Measurements from ENCODE around the gene GET4.

GET4 gene

DNA sequence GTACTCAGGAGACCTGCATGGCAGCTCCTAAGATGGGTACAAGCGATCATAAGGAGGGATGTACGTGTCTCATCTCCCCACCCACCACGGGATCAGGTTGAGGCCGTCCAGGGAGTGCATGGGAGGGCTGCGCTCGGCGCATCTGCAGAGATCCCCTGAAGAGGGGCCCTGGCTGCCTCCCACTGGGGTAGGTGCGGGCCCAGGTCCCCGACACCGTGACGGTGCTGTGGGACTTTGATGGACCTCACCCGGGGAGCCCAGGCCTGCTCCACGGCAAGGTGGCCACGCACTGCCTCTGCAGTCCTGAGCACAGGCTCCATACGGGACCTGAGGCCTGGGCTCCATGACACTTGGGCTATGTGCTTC is 12.7 kb downstream of the GET4 start:
- TF ChIP-seq, protein P1, sequence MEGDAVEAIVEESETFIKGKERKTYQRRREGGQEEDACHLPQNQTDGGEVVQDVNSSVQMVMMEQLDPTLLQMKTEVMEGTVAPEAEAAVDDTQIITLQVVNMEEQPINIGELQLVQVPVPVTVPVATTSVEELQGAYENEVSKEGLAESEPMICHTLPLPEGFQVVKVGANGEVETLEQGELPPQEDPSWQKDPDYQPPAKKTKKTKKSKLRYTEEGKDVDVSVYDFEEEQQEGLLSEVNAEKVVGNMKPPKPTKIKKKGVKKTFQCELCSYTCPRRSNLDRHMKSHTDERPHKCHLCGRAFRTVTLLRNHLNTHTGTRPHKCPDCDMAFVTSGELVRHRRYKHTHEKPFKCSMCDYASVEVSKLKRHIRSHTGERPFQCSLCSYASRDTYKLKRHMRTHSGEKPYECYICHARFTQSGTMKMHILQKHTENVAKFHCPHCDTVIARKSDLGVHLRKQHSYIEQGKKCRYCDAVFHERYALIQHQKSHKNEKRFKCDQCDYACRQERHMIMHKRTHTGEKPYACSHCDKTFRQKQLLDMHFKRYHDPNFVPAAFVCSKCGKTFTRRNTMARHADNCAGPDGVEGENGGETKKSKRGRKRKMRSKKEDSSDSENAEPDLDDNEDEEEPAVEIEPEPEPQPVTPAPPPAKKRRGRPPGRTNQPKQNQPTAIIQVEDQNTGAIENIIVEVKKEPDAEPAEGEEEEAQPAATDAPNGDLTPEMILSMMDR (IDR thresholded peaks at IDR 0.05; ENCODE audit: low read depth, low read length) = no peak
- no peak for TF ChIP-seq POLR2A (IDR thresholded peaks at IDR 0.05; ENCODE audit: extremely low read depth, insufficient read length)
- TF ChIP-seq MYC (IDR thresholded peaks at IDR 0.05; ENCODE audit: low read depth, low read length) = no peak
- TF ChIP-seq, protein P2, sequence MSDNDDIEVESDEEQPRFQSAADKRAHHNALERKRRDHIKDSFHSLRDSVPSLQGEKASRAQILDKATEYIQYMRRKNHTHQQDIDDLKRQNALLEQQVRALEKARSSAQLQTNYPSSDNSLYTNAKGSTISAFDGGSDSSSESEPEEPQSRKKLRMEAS (IDR thresholded peaks at IDR 0.05; ENCODE audit: low read depth, low read length) = no peak
- no peak overlapping the region for H3K4me3 ChIP-seq (ENCODE audit: low read depth, low read length)
- DNase-seq (ENCODE audit: low read depth) = no peak

DNA sequence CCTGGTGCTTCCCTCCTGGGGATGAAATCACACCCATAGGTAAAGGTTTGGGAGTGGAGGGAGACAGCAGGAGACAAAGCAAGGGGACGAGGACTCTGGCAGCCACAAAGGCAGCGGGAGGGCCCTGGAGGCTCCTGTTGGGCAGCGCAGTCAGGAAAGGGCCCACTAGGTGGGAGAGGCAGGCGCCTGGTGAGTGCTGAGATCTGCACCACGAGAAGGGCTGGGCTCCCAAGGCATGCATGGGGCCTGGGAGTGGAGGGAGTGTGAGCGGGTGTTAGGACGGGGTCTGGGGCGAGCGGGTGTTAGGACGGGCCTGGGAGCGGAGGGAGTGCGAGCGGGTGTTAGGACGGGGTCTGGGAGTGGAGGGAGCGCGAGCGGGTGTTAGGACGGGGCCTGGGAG is 13.0 kb downstream of the GET4 start:
- no peak overlapping the region for H3K4me3 ChIP-seq (ENCODE audit: low read depth, low read length)
- DNase-seq (ENCODE audit: low read depth) = no peak
- TF ChIP-seq, protein P2 (IDR thresholded peaks at IDR 0.05; ENCODE audit: low read depth, low read length) = no peak
- no peak for TF ChIP-seq POLR2A (IDR thresholded peaks at IDR 0.05; ENCODE audit: extremely low read depth, insufficient read length)

DNA sequence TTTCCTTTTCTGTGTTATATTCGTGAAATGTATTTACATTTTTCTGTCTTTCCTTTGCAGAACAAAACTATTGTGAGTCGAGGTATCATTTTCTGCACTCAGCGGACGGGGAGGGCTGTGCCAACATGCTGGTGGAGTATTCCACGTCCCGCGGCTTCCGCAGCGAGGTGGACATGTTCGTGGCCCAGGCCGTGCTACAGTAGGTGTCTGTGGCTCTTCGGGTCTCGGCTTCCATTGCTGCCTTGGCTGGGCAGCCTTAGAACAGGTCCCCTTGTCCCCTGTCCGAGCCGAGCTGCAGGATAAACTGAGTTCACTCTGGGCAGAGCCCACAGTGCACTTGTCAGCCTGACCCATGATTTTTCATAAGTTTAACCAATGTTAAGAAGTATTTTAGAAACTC is 14.5 kb downstream of the GET4 start:
- TF ChIP-seq MYC (IDR thresholded peaks at IDR 0.05; ENCODE audit: low read depth, low read length) (no peak), POLR2A (IDR thresholded peaks at IDR 0.05; ENCODE audit: extremely low read depth, insufficient read length) (no peak)
- TF ChIP-seq, protein P2 (IDR thresholded peaks at IDR 0.05; ENCODE audit: low read depth, low read length) = no peak
- TF ChIP-seq, protein P1 (IDR thresholded peaks at IDR 0.05; ENCODE audit: low read depth, low read length) = no peak
- DNase-seq (ENCODE audit: low read depth) = no peak
- no peak overlapping the region for H3K4me3 ChIP-seq (ENCODE audit: low read depth, low read length)

DNA sequence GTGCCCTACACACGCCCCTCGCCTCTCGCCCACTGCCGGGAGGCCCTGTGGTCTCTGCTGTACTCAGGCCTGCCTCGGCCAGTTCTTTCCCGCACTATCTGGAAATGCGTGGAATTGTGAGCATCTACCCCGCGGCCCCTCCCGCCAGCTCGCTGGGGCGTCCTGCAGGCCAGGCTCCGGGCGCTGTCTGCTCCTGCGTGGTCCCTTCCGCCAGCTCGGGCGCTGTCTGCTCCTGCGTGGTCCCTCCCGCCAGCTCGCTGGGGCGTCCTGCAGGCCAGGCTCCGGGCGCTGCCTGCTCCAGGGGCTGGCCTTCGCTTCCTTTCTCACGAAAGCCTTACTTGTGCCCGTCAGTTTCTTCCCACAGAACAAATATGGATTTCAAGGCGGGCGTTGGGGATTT is 14.9 kb downstream of the GET4 start:
- no peak overlapping the region for H3K4me3 ChIP-seq (ENCODE audit: low read depth, low read length)
- no peak for TF ChIP-seq MYC (IDR thresholded peaks at IDR 0.05; ENCODE audit: low read depth, low read length)
- no peak for DNase-seq (ENCODE audit: low read depth)

DNA sequence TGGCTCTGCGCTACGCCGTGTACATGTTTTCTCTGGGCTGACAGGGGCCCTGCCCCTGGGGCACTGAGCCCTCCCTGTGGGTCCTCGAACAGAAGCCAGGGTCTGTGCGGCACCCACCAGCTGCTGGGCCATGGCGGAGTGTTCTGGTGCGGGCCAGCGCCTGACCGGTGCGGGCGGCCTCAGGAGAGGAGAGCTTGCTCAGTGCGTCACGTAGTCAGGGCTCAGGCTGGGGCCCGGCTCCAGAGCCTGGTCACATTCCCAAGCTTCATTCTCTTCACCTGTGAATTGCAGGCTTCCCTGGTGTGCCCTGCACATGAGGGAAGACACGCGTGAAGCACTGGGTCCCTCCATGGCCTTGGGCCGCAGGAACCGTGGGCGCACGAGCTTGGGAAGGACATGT is 15.5 kb downstream of the GET4 start:
- no peak for DNase-seq (ENCODE audit: low read depth)
- TF ChIP-seq, protein P2 (IDR thresholded peaks at IDR 0.05; ENCODE audit: low read depth, low read length) = no peak
- TF ChIP-seq POLR2A (IDR thresholded peaks at IDR 0.05; ENCODE audit: extremely low read depth, insufficient read length) = no peak
- no peak for TF ChIP-seq MYC (IDR thresholded peaks at IDR 0.05; ENCODE audit: low read depth, low read length)
- TF ChIP-seq, protein P1 (IDR thresholded peaks at IDR 0.05; ENCODE audit: low read depth, low read length) = no peak

DNA sequence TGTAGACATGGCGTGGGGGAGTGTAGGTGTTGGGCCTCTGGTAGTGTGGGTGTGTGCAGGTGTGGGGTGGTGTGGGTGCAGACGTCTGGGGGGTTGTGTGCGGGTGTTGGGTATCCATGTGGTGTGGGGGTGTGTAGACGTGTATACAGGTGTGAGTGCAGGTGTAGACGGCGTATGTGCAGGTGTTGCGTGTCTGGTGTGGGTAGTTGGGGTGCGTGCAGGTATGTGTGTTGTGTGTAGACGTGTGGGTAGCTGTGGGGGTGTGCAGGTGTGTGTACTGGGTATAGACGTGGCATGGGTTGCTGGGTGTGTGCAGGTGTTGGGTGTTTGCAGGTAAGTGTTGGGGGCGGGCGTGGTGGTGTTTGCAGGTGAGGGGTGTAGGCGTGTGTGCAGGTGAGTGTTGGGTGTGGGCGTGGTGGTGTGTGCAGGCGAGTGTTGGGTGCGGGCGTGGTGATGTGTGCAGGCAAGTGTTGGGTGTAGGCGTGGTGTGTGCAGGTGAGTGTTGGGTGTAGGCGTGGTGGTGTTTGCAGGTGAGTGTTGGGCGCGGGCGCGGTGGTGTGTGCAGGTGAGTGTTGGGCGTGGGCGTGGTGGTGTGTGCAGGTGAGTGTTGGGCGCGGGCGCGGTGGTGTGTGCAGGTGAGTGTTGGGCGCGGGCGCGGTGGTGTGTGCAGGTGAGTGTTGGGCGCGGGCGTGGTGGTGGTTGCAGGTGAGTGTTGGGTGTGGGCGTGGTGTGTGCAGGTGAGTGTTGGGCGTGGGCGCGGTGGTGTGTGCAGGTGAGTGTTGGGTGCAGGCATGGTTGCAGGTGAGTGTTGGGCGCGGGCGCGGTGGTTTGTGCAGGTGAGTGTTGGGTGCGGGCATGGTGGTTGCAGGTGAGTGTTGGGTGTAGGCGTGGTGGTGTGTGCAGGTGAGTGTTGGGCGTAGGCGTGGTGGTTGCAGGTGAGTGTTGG is 16.6 kb downstream of the GET4 start:
- DNase-seq (ENCODE audit: low read depth) = no peak
- H3K4me3 ChIP-seq (ENCODE audit: low read depth, low read length) = no peak overlapping the region
- no peak for TF ChIP-seq POLR2A (IDR thresholded peaks at IDR 0.05; ENCODE audit: extremely low read depth, insufficient read length)

More for the DNA sequence above, 15.5 kb downstream of the GET4 start:
- H3K4me3 ChIP-seq (ENCODE audit: low read depth, low read length) = no peak overlapping the region

DNA sequence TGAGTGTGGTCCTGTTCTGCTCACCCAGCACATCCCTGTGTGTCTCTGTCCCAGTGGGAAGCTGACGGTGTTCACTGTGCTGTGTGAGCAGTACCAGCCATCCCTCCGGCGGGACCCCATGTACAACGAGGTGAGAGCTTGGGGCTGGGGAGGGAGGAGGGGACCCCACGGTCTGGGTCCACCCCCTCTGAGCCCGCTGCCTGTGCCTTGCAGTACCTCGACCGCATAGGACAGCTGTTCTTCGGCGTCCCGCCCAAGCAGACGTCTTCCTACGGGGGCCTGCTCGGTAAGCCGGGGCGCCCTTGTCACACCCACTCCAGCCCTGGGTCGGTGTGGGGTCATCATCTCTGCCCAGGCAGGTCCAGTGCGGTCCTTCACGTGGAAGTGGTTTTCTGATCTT is 17.3 kb downstream of the GET4 start:
- no peak for DNase-seq (ENCODE audit: low read depth)
- TF ChIP-seq POLR2A (IDR thresholded peaks at IDR 0.05; ENCODE audit: extremely low read depth, insufficient read length) (no peak), MYC (IDR thresholded peaks at IDR 0.05; ENCODE audit: low read depth, low read length) (no peak)
- TF ChIP-seq, protein P2 (IDR thresholded peaks at IDR 0.05; ENCODE audit: low read depth, low read length) = no peak
- TF ChIP-seq, protein P1 (IDR thresholded peaks at IDR 0.05; ENCODE audit: low read depth, low read length) = no peak
- H3K4me3 ChIP-seq (ENCODE audit: low read depth, low read length) = no peak overlapping the region
